Astrocyte of the hippocampus (primary cell): ENCODE measurements around the gene TMTC4.
"Not testable (repeated sequence)": the region's sequence is repeated elsewhere in the genome, so short reads cannot be mapped to it uniquely, and the experiment has no call there.

Experiments used
- DNase-seq: peaks from one replicate; pipeline ENCODE4 v3.0.0; 2011; ENCODE audit warnings: low read depth, low spot score

TMTC4 gene

GRCh38 chr13:100625447-100625846 lies 49.1 kb downstream of the TMTC4 start:
- peak; percentile 56 for DNase-seq

GRCh38 chr13:100620792-100621191 lies 53.8 kb downstream of the TMTC4 start:
- no peak for DNase-seq

GRCh38 chr13:100619940-100620339 lies 54.7 kb downstream of the TMTC4 start:
- no peak for DNase-seq

DNA sequence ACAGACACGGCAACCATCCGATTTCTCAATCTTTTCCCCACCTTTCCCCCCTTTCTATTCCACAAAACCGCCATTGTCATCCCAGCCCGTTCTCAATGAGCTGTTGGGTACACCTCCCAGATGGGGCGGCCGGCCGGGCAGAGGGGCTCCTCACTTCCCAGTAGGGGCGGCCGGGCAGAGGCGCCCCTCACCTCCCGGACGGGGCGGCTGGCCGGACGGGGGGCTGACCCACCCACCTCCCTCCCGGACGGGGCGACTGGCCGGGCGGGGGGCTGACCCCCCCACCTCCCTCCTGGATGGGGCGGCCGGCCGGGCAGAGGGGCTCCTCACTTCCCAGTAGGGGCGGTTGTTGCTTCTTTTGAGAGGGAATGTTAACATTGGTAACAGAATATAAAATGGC lies 55.7 kb downstream of the TMTC4 start:
- not testable (repeated sequence) for DNase-seq

DNA sequence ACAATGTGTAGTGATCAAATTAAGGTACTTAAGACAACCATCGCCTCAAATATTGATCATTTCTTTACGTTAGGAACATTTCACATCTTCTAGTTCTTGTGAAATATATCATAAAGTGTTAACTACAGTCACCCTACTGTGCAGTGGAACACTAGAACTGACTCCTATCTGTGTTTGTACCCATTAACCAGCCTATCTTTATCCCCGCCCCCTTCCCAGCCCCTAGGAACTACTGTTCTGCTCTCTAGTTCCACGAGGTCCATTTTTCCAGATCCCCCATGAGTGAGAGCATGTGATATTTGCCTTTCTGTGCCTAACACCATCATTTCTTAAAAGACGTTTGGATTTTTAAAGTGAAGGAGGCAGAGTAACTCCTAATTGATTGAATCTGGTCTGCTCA lies 61.6 kb downstream of the TMTC4 start:
- no peak for DNase-seq

DNA sequence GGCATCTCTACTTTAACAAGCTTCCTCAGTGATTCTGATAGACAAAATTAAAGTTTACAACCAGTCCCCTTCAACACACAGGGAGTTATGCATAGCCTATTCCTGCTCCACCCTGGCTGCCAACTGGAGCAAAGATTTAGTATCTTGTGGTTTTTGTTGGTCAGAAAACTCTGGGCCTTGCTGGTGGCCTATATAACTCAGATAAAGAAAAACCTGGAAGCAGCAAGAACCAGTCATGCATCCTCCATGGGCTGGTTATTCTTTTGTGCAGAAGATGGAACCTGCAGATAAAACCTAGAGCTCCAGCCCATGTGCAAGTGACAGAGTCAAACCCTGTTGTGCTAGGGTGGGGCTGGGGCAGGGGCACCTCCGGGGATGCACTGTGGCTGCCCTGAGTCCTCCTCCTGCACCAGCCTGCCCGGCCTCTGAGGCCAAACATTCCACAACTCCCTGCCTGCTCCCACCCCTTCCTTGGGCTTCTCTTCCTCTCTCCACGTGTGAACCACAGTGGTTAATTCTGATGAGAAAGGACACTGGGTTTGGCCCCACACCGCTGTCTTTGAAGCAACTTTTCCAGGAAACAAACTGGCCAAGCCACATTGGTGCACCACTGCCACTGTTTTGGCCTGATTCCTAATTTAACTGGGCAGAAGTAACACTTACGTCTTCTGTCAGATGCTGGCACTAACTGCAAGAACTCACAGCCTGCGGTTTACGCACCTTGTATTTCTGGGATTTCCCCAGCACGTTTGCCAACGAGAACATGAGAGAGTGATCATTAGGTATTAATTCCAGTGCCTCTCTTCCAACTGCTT lies 62.7 kb downstream of the TMTC4 start:
- peak; percentile 90 for DNase-seq

- no peak for DNase-seq
Observed at GRCh38 chr13:100610391-100611347, 63.9 kb downstream of the TMTC4 start.

DNA sequence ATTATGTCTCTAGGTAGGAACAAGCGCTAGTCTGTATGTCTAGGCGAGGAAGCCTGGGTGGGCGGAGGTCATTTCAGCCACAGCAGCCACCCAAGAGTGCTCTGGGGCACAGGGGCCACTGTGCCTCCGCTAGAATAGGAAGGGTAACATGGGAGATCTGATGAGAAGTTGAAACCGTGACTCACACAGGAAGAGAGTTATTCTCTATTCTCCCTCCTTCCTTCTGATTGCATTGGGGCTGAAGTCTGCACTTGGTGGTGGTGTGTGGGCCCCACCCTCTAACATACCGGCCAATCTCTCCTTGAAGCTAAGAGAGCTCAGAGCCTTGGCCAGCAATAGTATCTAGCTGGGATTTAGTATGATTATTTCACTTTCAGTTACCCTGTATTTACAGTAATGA lies 65.7 kb downstream of the TMTC4 start:
- DNase-seq = no peak

GRCh38 chr13:100608489-100608888 lies 66.1 kb downstream of the TMTC4 start:
- DNase-seq = no peak

DNA sequence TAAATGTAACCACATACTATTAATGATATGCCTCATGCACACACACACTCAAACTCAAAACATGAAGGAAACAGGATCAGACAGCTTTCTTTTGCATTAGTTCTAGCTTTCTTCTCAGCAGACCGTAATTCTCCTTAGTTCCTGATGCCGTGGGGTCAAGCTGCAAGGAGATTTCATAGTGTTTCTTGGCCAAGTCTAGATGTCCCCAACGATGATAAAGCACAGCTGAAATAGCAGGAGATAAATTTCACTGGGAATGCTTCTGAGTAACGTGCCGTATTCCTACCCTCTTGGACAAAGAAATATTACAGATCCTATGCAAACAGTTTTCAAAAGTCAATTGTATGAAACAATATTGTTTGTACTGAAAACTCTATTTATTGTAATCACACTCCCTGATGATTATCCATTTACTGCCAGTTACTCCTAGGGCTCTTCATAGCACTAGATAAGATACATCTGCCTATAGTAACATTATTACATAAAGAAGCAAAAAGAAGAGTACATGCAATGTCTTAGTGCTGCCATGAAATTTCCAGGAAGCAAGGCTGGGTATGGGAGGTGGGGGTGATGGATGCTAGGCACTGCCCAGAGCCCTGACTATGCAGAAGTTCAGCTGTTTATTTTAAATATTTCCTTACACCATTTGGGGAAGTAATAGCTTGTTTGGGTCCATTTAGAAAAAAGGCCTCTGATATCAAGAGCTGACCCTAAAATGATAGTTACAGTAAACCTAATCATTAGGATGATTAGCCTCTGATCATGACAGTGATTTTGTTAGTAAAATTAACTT lies 69.5 kb downstream of the TMTC4 start:
- no peak for DNase-seq

DNA sequence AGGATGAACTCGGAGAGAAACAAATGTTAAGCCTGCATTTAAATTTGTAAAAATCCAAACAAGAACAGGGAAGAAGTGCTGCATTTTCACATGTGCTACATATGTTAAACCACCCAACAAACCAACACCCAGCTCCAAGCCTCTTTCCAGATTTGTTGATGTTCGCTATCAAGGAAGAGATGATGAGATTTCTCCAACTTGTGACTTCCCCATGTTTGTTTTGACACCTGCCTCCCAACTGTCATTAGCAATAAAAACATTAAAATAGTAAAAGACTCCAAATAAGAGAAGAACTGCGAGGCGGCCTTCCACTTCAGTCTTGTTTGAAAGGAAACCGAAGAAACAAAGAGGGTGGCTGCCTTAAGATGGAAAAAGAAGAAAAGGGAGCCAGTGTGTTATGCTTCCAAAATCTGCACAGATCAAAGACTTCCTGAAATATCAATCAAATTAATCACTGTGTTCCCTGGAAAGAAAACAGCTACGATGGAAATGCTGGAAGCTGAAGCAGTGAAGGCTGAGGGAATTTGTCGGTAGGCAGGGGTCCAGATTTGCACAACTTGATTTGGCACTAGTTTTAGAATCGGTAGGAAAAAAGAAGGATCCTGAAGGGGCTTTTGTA lies 72.0 kb downstream of the TMTC4 start:
- DNase-seq = peak; percentile 50

GRCh38 chr13:100601716-100602115 lies 72.9 kb downstream of the TMTC4 start:
- no peak for DNase-seq

DNA sequence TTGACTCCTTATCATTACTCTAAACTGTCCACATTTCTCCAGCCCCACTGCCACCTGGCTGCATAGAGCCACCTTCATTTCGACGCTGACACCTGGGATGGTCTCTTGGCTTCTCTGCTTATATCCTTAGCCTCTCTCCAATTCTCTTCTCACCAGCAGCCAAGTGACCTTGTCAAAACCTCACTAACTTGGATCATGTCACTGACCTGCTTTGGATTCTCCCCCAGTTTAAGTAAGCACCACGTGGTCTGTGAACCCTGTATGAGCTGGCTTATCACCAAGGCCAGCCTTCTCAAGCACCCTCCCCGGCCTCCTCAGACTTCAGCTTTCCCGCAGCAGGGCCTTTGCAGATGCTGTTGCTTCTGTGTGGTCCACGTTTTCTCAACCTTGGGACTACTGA lies 73.7 kb downstream of the TMTC4 start:
- no peak for DNase-seq

- DNase-seq = no peak
Observed at GRCh38 chr13:100600461-100600860, 74.1 kb downstream of the TMTC4 start.

DNA sequence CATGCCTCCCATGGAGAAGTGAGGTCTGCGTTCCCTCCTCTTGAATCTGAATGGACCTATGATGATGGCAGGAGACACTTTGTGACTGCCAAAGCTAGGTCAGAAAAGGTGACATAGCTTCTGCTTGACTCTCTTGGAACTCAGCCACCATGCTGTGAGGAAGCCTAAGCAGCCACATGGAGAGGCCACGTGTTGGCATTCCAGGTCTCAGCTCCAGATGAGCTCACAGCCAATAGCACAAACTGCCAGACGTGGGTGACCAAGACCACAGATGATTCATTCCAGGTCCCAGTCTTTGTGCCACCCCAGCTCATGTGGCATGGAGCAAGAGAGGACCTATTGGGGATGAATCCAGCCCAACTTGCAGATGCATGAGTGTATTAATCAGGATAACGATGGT lies 77.3 kb downstream of the TMTC4 start:
- peak; percentile 44 for DNase-seq

DNA sequence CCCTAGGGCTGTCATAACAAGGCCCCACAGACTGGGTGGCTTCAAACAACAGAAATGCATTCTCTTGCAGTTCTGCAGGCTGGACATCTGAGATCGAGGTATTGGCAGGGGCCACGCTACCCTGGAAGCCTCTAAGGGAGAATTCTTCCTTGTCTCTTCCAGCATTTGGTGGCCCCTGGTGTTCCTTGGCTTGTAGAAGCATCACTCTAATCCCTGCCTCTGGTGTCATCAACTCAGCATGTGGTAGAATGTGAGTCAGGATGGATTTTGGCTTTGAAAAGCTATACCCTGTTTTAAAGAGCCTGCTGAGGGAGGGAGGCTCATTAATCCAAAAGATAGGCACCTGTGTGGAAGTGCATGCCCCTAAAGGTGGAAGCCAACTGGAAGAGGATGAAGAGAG lies 78.1 kb downstream of the TMTC4 start:
- DNase-seq = no peak

DNA sequence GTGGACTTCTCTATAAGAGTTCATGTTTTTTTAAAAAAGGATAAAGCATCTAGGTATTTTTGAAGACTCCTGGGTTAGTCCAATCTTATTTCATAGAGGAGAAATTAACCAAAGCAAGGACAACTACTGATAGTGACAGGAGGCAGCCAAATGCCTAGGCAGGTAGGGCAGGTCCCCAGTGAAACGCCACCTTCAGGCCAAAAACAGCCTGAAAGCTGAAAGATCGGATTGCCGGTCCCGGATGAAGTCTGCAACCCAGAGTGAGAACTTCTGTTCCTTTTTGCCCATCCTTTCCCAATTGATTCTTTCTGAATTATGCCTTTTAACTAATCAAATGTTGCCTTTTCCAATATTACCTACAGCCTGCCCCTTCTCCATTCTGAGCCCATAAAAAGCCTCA lies 79.9 kb downstream of the TMTC4 start:
- no peak for DNase-seq

DNA sequence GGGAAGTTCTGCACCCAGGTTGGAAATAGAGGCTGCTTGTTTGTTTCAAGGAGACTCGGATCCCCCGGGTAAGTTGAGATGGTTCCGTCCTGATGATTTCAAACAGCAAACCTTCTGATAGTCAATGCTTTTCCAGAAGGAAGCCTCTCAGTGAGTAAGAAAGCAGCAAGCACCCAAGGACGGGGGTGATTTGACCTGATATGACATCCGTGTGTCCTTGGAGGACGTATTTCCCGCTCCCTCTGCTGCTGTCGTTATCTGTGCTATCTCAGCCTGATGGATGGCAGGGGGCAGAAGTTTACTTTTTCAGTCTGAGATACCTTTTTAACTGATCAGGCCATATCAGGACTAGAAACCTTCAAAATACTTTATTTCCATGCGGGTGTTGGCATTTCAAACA lies 80.3 kb downstream of the TMTC4 start:
- DNase-seq = no peak

DNA sequence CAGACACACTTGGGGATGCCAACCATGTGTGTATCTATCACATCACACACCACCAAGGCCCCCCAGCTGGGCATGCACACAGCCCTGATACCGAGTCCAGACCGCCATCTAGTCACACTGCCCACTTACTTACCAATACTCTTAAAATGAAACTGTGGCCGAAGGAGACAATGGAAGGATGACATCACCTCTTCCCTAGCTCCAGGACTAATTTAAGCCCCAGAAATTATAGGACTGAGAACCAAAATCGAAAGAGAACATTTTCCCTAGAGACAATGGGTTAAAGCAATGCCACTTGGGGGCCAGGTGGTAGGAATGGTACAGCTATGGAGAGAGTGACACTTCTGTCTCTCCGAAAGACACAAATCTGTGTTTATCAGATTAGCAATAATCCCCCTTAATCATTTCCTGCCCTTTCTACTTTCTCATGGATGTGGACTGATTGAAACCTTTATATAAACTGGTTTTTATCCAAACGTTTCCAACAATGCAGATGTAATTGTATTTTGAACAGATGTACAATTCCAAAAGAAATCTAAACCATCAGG lies 85.3 kb downstream of the TMTC4 start:
- DNase-seq = peak; percentile 23

DNA sequence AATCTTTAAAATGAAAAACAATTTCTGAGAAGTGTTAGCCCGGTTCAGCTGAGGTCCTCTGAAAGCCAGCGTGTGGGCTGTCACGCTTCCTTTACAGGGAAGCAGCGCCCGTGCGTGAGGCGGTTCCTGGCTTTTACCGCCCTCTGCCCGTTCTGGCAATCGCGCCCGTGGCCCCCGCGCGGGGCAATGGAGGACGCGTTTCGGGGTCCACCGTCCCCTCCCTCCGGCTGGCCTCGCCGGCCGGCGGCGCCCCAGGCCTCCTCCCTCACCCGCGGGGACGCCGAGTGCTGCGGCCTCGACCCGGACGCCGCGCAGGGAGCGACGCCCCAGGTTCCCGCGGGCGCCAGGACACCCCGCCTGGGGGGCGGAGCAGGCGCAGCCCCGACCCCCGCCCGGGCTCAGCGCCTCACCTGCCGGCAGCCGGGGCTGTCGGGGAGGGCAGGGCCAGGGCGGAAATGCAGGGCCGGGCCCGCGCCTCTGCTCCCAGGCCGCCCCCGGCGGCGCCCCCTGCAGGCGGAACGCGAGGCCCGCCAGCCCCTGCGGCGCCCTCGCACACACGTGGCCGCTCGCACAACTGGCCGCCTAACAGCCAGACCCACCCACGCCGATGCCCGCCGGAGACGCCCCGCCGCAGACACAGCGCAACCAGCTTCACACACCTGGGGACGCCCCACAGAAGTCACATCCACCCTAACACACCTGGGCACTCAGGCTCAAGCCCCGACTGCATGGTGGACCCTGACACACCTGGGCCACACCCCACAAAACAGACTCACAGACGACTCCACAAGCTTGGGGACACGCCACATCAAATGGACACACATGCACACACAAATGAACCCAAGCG lies 86.0 kb downstream of the TMTC4 start, which contains the start of gene GGACT:
Gene GGACT, minus strand, starts transcription at position 459 of the 847 bp plus-strand sequence. CDS start 56,198 bp downstream, outside the sequence.
- peak; percentile 87 for DNase-seq
